Endothelial cell (in vitro differentiated cells): Measurements from ENCODE around the gene GALM. TPM values are rescaled to one million over a fixed set of nuclear protein-coding genes. Genes with fewer than 3 reads are reported as not detected.

Experiments
- DNase-seq: peaks from one replicate; pipeline ENCODE4 v3.0.0; 2021; ENCODE audit warnings: low spot score
- H3K27ac Mint-ChIP-seq: one replicate; pipeline ENCODE4 v1.8.0; 2021; ENCODE audit warnings: mixed read lengths, inconsistent platforms; ENCODE audit not compliant: unreplicated experiment
- H3K27me3 Mint-ChIP-seq: one replicate; pipeline ENCODE4 v1.8.0; 2021; ENCODE audit warnings: mild to moderate bottlenecking, moderate library complexity, mixed read lengths, inconsistent platforms; ENCODE audit not compliant: unreplicated experiment
- H3K36me3 Mint-ChIP-seq: one replicate; pipeline ENCODE4 v1.8.0; 2021; ENCODE audit warnings: mild to moderate bottlenecking, low read depth, mixed read lengths, inconsistent platforms; ENCODE audit not compliant: unreplicated experiment
- H3K4me1 Mint-ChIP-seq: one replicate; pipeline ENCODE4 v1.8.0; 2021; ENCODE audit warnings: mild to moderate bottlenecking, mixed read lengths, inconsistent platforms; ENCODE audit not compliant: unreplicated experiment
- H3K4me3 Mint-ChIP-seq: one replicate; pipeline ENCODE4 v1.8.0; 2021; ENCODE audit warnings: mild to moderate bottlenecking, mixed read lengths, inconsistent platforms; ENCODE audit not compliant: unreplicated experiment
- H3K9me3 Mint-ChIP-seq: one replicate; pipeline ENCODE4 v1.8.0; 2021; ENCODE audit warnings: mixed read lengths, inconsistent platforms; ENCODE audit not compliant: unreplicated experiment
- total RNA-seq: library from RNA; stranded (reverse); fragmentation: NEBNext Ultra II Directional; extraction: Animal tissue kit (Norgen Biotek cat#: 25700); gene quantifications from one replicate; pipeline ENCODE4 v1.2.1, GENCODE V29; 2021; ENCODE audit not compliant: unreplicated experiment
- TF ChIP-seq, protein P1 (sequence below): fragments of 200-600 bp; sonication (generic); IDR thresholded peaks from one replicate; pipeline ENCODE4 v1.5.0; 2021; ENCODE audit warnings: antibody characterized with exemption; ENCODE audit not compliant: unreplicated experiment

Gene GALM
- total RNA-seq, 1 donor from 2014 or later: 13.0 TPM

- H3K27ac Mint-ChIP-seq: no peak overlapping the region
- peaks cover 19% of the 10 kb centered on the region for H3K36me3 Mint-ChIP-seq
These were observed 19.3 kb downstream of the GALM start for GRCh38 chr2:38685116-38685735.

DNA sequence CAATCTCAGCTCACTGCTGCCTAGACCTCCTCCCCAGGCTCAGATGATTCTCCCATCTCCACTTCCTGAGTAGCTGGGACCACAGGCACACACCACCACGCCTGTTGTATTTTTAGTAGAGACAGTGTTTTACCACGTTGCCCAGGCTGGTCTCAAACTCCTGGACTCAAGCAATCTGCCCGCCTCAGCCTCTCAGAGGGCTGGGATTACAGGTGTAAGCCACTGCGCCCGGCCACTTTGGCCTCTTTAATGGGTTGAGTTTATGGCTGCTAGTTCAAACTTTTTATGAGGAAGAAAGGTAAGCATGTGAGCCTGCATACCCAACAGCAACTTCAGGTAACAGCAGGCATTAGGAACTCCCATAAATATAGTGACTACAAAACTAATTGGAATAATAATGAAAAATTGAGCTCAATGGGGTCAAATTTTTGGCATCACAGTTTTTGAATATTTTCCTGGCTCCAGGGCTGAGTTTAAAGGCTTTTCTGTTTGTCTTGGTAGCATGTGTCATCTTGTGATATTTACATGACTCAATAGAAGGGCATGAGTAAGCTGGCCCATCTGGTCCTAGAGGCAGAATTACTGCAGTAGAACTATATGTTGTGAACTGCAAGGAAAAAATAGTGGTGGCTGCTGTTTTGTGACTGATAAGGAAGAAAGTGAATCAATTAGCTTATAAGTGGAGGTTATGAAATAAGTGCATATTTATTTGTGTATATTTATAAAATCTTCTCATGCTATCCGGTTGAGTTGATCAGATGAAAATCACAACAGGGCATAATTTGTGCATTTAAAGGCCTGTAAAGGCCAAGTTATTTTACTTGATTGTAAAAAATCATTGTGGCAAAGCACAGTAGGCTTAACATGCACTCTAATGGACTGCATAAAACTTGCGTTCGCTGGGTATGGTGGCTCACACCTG is 24.8 kb downstream of the GALM start:
- Mint-ChIP-seq H3K4me1 (peaks cover 8% of the 10 kb centered on the region), H3K36me3 (peaks cover 8% of the 10 kb centered on the region), H3K9me3 (no peaks in the 10 kb centered on the region), H3K27ac (no peak overlapping the region), H3K27me3 (peaks cover 3% of the 10 kb centered on the region), H3K4me3 (no peak overlapping the region)
- TF ChIP-seq, protein P1, sequence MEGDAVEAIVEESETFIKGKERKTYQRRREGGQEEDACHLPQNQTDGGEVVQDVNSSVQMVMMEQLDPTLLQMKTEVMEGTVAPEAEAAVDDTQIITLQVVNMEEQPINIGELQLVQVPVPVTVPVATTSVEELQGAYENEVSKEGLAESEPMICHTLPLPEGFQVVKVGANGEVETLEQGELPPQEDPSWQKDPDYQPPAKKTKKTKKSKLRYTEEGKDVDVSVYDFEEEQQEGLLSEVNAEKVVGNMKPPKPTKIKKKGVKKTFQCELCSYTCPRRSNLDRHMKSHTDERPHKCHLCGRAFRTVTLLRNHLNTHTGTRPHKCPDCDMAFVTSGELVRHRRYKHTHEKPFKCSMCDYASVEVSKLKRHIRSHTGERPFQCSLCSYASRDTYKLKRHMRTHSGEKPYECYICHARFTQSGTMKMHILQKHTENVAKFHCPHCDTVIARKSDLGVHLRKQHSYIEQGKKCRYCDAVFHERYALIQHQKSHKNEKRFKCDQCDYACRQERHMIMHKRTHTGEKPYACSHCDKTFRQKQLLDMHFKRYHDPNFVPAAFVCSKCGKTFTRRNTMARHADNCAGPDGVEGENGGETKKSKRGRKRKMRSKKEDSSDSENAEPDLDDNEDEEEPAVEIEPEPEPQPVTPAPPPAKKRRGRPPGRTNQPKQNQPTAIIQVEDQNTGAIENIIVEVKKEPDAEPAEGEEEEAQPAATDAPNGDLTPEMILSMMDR: no peak
- no peak for DNase-seq

More at GRCh38 chr2:38685116-38685735, 19.3 kb downstream of the GALM start:
- Mint-ChIP-seq H3K4me3 (no peak overlapping the region), H3K4me1 (no peaks in the 10 kb centered on the region), H3K9me3 (no peaks in the 10 kb centered on the region), H3K27me3 (peaks cover 2% of the 10 kb centered on the region)
- TF ChIP-seq, protein P1: no peak
- DNase-seq: no peak

- Mint-ChIP-seq H3K9me3 (no peaks in the 10 kb centered on the region), H3K4me1 (peaks cover 8% of the 10 kb centered on the region), H3K27me3 (peaks cover 3% of the 10 kb centered on the region), H3K36me3 (peaks cover 4% of the 10 kb centered on the region), H3K27ac (no peak overlapping the region), H3K4me3 (no peak overlapping the region)
- no peak for DNase-seq
- TF ChIP-seq, protein P1: no peak
These were observed 26.1 kb downstream of the GALM start for GRCh38 chr2:38691994-38692393.

GRCh38 chr2:38692636-38693318 is 26.9 kb downstream of the GALM start:
- no peak for DNase-seq
- Mint-ChIP-seq H3K4me3 (no peak overlapping the region), H3K4me1 (peaks cover 8% of the 10 kb centered on the region), H3K36me3 (peaks cover 4% of the 10 kb centered on the region), H3K9me3 (no peaks in the 10 kb centered on the region), H3K27me3 (peaks cover 3% of the 10 kb centered on the region), H3K27ac (no peak overlapping the region)
- TF ChIP-seq, protein P1: no peak
